ENCODE data around the gene WWOX. TPM values are rescaled to one million over a fixed set of nuclear protein-coding genes. Genes with fewer than 3 reads are reported as not detected.

WWOX gene
- total RNA-seq, 1 experiment from 2014 or later, result 79.9 TPM

DNA sequence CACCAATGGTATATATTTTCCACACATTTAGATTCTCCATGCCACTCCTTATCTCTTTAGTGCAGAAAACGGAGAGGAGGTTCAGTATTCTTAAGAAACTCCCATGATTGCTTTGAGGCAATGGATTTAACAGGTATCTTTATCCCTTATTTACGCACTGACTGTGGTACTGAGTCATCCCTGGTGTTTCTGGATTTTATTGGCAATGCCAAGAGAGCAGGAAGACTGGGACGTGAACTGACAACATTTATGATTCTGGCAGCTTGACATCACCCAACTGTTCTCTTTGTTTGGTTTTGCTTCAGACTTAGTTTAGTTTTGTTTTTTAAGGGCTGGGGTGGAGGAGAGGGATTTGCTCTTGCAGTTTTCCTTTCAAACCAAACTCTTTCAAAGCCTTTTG is 131.4 kb downstream of the WWOX start:
- no peak overlapping the region for H3K27ac ChIP-seq (ENCODE audit: low read depth, low read length, poor library complexity, severe bottlenecking)
- DNase-seq (ENCODE audit: low spot score), result peak; percentile 33
- ChIA-PET CTCF (no interaction called here), POLR2A (ENCODE audit: low non-redundant PET) (no interaction called here)
- intact Hi-C loops (cut with micrococcal nuclease; ENCODE audit: unreplicated experiment), result no loop called here
- BruUV-seq (replicated peaks), result no TSS peak
- H3K27me3 ChIP-seq (replicated peaks; ENCODE audit: insufficient read depth, low read depth, low read length, poor library complexity), result no peaks in the 10 kb centered on the region
- H3K36me3 ChIP-seq (ENCODE audit: insufficient read depth, low read length, poor library complexity, severe bottlenecking), result no peaks in the 10 kb centered on the region
- no peaks in the 10 kb centered on the region for H3K9me3 ChIP-seq (ENCODE audit: low read depth, low read length, poor library complexity, severe bottlenecking)
- TF ChIP-seq EZH2 (IDR thresholded peaks at IDR 0.05; ENCODE audit: borderline replicate concordance, low read depth, low read length, poor library complexity, severe bottlenecking), result no peak
- TF ChIP-seq, protein P1, sequence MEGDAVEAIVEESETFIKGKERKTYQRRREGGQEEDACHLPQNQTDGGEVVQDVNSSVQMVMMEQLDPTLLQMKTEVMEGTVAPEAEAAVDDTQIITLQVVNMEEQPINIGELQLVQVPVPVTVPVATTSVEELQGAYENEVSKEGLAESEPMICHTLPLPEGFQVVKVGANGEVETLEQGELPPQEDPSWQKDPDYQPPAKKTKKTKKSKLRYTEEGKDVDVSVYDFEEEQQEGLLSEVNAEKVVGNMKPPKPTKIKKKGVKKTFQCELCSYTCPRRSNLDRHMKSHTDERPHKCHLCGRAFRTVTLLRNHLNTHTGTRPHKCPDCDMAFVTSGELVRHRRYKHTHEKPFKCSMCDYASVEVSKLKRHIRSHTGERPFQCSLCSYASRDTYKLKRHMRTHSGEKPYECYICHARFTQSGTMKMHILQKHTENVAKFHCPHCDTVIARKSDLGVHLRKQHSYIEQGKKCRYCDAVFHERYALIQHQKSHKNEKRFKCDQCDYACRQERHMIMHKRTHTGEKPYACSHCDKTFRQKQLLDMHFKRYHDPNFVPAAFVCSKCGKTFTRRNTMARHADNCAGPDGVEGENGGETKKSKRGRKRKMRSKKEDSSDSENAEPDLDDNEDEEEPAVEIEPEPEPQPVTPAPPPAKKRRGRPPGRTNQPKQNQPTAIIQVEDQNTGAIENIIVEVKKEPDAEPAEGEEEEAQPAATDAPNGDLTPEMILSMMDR (conservative IDR thresholded peaks at IDR 0.05; ENCODE audit: low read depth, low read length), result no peak
- no peak overlapping the region for H3K4me3 ChIP-seq (ENCODE audit: low read depth, low read length, poor library complexity, severe bottlenecking)
- no peaks in the 10 kb centered on the region for H3K4me1 ChIP-seq (ENCODE audit: insufficient read depth, low read length, poor library complexity, severe bottlenecking)

GRCh38 chr16:78235168-78235800 is 135.8 kb downstream of the WWOX start:
- intact Hi-C loops (cut with micrococcal nuclease; ENCODE audit: unreplicated experiment), result loop anchor here (1.0 to 5.0 kb wide), 2 partner anchors 112 to 558 kb away; no protein-coding TSS in a partner anchor
- ChIA-PET POLR2A (ENCODE audit: low non-redundant PET) (no interaction called here), CTCF (no interaction called here)
- Histone ChIP-seq H3K9me3 (ENCODE audit: low read depth, low read length, poor library complexity, severe bottlenecking) (no peaks in the 10 kb centered on the region), H3K36me3 (ENCODE audit: insufficient read depth, low read length, poor library complexity, severe bottlenecking) (no peaks in the 10 kb centered on the region), H3K4me1 (ENCODE audit: insufficient read depth, low read length, poor library complexity, severe bottlenecking) (no peaks in the 10 kb centered on the region), H3K27me3 (replicated peaks; ENCODE audit: insufficient read depth, low read depth, low read length, poor library complexity) (no peaks in the 10 kb centered on the region), H3K4me3 (ENCODE audit: low read depth, low read length, poor library complexity, severe bottlenecking) (no peak overlapping the region), H3K27ac (ENCODE audit: low read depth, low read length, poor library complexity, severe bottlenecking) (no peak overlapping the region)
- no peak for TF ChIP-seq EZH2 (IDR thresholded peaks at IDR 0.05; ENCODE audit: borderline replicate concordance, low read depth, low read length, poor library complexity, severe bottlenecking)
- TF ChIP-seq, protein P1 (conservative IDR thresholded peaks at IDR 0.05; ENCODE audit: low read depth, low read length), result peak; percentile 78
- peak; percentile 79 for DNase-seq (ENCODE audit: low spot score)
- BruUV-seq (replicated peaks), result no TSS peak

- BruUV-seq (replicated peaks), result no TSS peak
- ChIA-PET CTCF (no interaction called here), POLR2A (ENCODE audit: low non-redundant PET) (no interaction called here)
- Histone ChIP-seq H3K4me3 (ENCODE audit: low read depth, low read length, poor library complexity, severe bottlenecking) (no peak overlapping the region), H3K4me1 (ENCODE audit: insufficient read depth, low read length, poor library complexity, severe bottlenecking) (no peaks in the 10 kb centered on the region), H3K27ac (ENCODE audit: low read depth, low read length, poor library complexity, severe bottlenecking) (no peak overlapping the region), H3K9me3 (ENCODE audit: low read depth, low read length, poor library complexity, severe bottlenecking) (no peaks in the 10 kb centered on the region), H3K36me3 (ENCODE audit: insufficient read depth, low read length, poor library complexity, severe bottlenecking) (no peaks in the 10 kb centered on the region), H3K27me3 (replicated peaks; ENCODE audit: insufficient read depth, low read depth, low read length, poor library complexity) (no peaks in the 10 kb centered on the region)
- no peak for TF ChIP-seq EZH2 (IDR thresholded peaks at IDR 0.05; ENCODE audit: borderline replicate concordance, low read depth, low read length, poor library complexity, severe bottlenecking)
- TF ChIP-seq, protein P1 (conservative IDR thresholded peaks at IDR 0.05; ENCODE audit: low read depth, low read length), result no peak
- no peak for DNase-seq (ENCODE audit: low spot score)
- intact Hi-C loops (cut with micrococcal nuclease; ENCODE audit: unreplicated experiment), result loop anchor here (1.0 to 5.0 kb wide), 2 partner anchors 113 to 559 kb away; no protein-coding TSS in a partner anchor
These were observed 136.4 kb downstream of the WWOX start for GRCh38 chr16:78235876-78236275.

Measured in A673 (cell line).